HG02870 (cell line): ENCODE data around the gene NAT14.

Experiments
- ATAC-seq: cut with Tn5 transposase; IDR thresholded peaks from one replicate; pipeline ENCODE4 v1.9.1; 2021; ENCODE audit warnings: mild to moderate bottlenecking, moderate library complexity; ENCODE audit not compliant: unreplicated experiment

The NAT14 gene

GRCh38 chr19:55467236-55468053 lies 17.5 kb upstream of the NAT14 start:
- ATAC-seq: no peak

- no peak for ATAC-seq
Measured at GRCh38 chr19:55468054-55468393, 17.0 kb upstream of the NAT14 start.

- ATAC-seq: no peak
Measured at GRCh38 chr19:55471266-55471665, 13.7 kb upstream of the NAT14 start.

- ATAC-seq: no peak
Measured at GRCh38 chr19:55472463-55472862, 12.5 kb upstream of the NAT14 start.

- ATAC-seq: no peak
Measured at GRCh38 chr19:55473225-55474012, 11.6 kb upstream of the NAT14 start.

GRCh38 chr19:55474269-55475265 lies 10.4 kb upstream of the NAT14 start:
- ATAC-seq: no peak

- peak; percentile 88 for ATAC-seq
Measured at GRCh38 chr19:55476100-55476775, 8.8 kb upstream of the NAT14 start, which contains the start of gene ZNF628. TSS of gene ZNF628 (plus strand) at chr19:55476617. CDS start at chr19:55479911, 3,294 bp downstream.

- no peak for ATAC-seq
Measured at GRCh38 chr19:55477905-55478304, 7.1 kb upstream of the NAT14 start.

GRCh38 chr19:55478364-55478763 lies 6.6 kb upstream of the NAT14 start:
- no peak for ATAC-seq

- no peak for ATAC-seq
Measured at GRCh38 chr19:55479045-55479444, 5.9 kb upstream of the NAT14 start.

- no peak for ATAC-seq
Measured at GRCh38 chr19:55479451-55480230, 5.3 kb upstream of the NAT14 start.

- no peak for ATAC-seq
Measured at GRCh38 chr19:55481148-55481793, 3.7 kb upstream of the NAT14 start.

GRCh38 chr19:55481794-55482155 lies 3.2 kb upstream of the NAT14 start:
- ATAC-seq: no peak

- ATAC-seq: no peak
Measured at GRCh38 chr19:55482156-55482961, 2.6 kb upstream of the NAT14 start.

GRCh38 chr19:55482967-55483705 lies 1.9 kb upstream of the NAT14 start:
- ATAC-seq: no peak

- no peak for ATAC-seq
Measured at GRCh38 chr19:55483706-55484592, 1.0 kb upstream of the NAT14 start.
